Measurements from ENCODE around the gene DPM2.

The DPM2 gene

DNA sequence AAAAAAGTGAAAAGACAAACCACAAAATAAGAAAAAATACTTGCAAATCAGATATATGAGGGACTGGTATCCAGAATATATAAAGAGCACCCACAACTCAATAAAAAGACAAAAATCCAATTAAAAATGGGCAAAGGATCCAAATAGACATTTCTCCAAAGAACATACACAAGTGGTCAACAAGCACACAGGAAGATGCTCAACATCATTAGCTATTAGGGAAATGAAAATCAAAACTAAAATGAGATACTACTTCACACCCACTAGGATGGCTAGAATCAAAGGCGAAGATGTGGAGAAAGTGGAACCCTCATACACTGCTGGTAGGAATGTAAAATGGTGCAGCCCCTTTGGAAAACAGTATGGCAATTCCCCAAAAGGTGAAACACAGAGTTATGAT lies 21.1 kb upstream of the DPM2 start:
- no peak overlapping the region for H3K4me3 ChIP-seq (ENCODE audit: low read depth, low read length)

DNA sequence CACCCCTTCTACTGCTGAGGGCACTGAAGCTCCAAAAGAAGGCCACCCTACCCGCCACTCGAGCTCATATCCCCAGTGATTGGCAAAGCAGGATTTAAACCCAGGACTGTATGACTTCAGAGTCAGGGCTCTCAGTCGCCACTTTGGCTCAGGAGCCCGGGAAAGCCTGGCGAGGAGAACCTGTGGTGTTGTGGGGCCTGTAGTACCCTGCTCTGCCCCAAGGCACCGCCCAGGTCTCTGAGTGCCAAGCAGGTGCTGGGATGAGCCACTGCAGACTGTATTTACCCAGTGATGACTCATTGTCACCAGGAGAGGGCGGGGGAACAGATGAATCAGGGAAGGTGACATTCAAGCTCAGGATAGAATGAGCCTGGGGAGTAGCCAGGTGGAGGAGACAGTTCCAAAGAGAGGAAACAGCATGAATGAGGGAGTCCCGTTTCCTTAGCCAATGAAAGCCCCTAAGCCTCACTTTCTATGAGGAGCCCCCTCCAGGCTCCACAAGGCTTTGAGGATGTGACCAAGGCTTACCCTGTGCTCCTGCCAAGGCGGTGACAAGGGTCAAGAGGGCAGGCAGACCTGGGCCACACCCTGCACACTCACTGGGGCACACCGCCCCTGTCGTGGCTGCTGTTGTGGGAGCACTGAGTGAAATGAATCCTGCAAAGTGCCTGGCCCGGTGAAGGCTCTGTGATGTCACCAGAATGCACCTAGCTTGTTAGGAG lies 17.8 kb upstream of the DPM2 start:
- no peak overlapping the region for H3K4me3 ChIP-seq (ENCODE audit: low read depth, low read length)

DNA sequence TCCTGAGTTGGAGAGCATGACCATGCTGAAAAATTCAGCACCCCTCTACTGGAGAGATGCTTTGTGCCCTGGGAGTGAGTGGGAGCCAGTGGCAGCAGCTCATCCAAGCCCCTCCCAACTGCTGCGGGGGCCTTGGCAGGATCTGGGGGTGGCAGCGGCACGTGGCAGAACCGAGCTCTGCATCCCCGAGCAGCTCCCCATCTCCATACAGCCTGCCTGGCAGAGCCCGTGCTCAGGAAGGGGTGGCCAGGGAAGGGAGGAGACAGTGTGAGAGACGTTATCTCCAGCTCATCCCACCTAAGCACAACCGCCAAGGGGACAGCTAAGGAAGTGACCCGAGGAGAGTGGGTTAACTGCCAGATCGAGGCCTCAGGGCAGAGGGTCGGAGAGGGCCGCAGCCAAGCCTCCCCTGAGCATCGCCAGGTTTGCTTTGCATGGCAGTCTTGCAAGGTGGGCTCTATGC lies 17.2 kb upstream of the DPM2 start:
- no peak overlapping the region for H3K4me3 ChIP-seq (ENCODE audit: low read depth, low read length)

DNA sequence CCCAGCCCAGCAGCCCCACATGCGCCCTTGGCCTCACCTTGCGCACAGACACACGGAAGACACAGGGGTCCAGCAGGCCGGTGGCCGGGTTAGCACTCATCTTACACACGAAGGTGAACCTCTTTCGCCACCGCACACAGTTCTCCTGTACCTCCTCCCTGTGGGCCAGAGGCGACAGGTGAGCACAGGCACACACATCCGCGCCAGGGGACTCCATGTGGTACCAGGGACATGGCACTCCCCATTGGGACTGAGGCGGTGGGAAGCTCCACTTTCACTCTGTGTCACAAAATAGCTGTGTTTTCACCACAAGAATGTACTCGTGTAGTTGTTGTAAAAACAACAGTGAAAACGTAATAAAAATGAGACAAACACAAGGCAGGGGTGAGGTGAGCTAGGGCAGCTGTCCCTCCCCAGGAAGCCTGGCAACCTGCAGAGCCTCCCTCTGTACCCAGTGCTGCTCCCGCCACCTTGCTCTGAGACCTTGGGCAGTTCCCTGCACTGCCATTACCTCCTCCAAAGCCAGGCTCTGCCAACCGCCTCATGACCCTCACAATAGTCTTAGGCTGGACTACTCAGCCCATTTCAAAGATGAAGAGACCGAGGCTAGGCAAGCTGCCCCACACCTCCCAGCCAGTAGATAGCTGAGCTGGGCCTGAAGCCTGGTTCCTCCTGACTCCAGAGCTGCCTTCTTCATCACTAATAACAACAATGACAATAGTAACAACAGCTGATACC lies 16.3 kb upstream of the DPM2 start:
- no peak overlapping the region for H3K4me3 ChIP-seq (ENCODE audit: low read depth, low read length)

GRCh38 chr9:127953154-127953553 lies 15.5 kb upstream of the DPM2 start:
- H3K4me3 ChIP-seq (ENCODE audit: low read depth, low read length): no peak overlapping the region

GRCh38 chr9:127950513-127951289 lies 13.0 kb upstream of the DPM2 start:
- H3K4me3 ChIP-seq (ENCODE audit: low read depth, low read length): no peak overlapping the region

DNA sequence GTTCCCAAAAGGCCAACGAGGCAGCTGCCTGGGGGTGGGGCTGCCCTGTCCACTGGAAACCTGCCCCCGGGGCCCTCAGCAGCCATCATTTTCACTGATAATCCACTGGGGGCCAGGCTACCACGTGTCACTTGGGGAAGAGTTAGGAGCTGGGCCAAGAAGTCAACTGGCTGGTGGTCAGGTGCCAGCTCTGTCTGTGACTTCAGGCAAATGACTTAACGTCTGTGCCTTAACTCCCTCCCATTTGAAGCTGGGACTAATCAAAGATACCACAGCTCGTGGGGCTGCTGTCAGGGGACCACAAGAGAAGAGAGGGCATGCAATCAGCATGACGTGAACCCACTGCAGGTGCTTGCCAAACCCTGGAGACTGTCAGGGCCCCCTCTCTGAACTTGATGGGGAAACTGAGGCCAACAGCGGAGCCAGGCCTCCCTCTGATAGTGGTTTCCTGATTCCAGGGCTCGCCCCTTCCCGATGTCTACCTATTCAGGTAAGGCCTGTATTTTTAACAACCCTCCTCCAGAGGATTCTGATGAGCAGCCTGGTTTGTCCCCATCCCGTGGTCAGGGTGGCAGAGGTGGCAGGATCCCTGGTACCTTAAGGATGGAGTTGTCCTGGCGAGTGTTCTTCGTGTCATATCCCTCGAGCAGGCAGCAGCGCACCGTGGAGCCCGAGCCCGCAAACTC lies 12.3 kb upstream of the DPM2 start:
- H3K4me3 ChIP-seq (ENCODE audit: low read depth, low read length): no peak overlapping the region

- H3K4me3 ChIP-seq (ENCODE audit: low read depth, low read length): no peak overlapping the region
These were observed 10.4 kb upstream of the DPM2 start for GRCh38 chr9:127947841-127948710.

GRCh38 chr9:127946728-127947127 lies 9.1 kb upstream of the DPM2 start:
- H3K4me3 ChIP-seq (ENCODE audit: low read depth, low read length): no peak overlapping the region

DNA sequence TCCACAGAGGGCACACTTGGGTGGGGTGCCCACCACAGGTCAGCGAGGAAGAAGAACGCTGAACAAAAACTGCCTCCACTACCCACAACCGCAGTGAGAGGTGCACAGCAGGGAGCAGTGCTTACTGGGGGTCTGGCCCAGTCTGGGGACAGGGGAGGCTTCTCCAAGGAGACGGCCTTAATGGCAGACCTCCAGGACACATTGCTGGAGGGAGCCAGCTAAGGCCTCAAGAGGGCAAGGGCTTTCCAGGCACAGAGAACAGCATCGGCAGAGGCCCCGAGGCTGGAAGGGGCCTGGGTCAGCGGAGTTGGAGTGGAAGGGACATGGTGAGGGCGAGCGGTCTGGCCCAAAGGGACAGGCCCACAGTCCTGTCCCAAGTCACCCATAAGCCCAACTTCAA lies 8.3 kb upstream of the DPM2 start:
- H3K4me3 ChIP-seq (ENCODE audit: low read depth, low read length): no peak overlapping the region

- no peak overlapping the region for H3K4me3 ChIP-seq (ENCODE audit: low read depth, low read length)
These were observed 7.7 kb upstream of the DPM2 start for GRCh38 chr9:127945338-127945737.

DNA sequence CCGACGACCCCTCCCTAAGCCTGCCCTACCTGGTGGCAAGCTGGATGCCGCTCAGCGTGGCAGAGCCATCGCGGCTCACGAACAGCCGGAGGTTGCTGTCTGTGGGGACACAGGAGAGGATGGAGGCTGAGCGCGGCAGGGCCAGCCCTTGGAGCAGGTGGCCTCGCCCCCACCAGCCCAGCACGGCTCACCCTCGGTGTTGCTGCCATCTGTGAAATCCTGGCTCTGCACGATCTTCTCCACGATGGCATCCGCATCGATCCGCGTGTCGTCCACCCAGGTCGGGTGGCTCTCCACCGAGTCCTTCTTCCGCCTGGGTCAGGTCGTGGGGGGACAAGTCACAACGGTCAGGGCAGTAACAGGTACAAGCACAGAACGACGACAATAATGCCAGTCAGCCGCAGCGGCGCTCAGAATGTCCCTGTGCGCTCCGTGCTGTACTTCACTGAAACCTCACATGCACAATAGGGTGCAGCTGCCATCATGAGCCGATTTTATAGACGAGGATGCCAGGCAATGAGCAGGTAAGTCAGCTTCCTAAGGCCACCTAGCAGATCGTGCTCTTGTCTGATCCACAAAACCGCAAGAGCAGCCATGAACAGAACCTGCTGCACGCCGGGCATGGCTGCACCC lies 7.0 kb upstream of the DPM2 start:
- H3K4me3 ChIP-seq (ENCODE audit: low read depth, low read length): no peak overlapping the region

GRCh38 chr9:127943731-127944144 lies 6.1 kb upstream of the DPM2 start:
- H3K4me3 ChIP-seq (ENCODE audit: low read depth, low read length): no peak overlapping the region

DNA sequence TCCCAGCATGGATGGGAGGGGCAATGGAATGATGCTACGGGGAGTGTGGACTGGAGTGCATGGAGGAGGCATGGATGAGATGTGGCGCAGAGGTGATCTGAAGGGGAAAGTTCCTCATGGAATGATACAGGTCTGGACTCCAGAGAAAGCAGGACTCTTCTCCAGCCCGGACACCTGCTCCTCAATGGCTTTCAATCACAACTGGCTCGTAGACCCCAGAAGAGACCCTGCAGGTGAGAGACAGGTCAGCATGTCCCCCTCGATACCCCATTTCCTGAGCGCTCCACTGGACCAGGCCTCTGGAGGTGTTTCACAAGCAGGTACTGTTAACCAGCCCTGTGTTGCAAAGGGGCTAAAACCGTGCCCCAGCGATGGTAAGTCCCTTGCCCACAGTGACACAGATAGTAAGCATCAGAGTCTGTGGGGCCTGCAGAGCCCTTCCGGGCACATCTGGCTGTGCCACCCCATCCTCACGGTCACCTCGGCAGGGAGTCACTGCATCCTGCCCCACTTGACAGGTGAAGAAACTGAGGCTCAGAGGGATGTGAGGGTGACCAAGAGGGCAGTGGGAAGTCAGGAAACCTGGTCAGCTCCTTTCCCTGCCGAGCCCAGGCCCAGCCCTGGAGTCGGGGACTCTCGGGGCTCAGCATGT lies 5.5 kb upstream of the DPM2 start:
- no peak overlapping the region for H3K4me3 ChIP-seq (ENCODE audit: low read depth, low read length)

GRCh38 chr9:127942216-127943010 lies 4.8 kb upstream of the DPM2 start:
- no peak overlapping the region for H3K4me3 ChIP-seq (ENCODE audit: low read depth, low read length)

GRCh38 chr9:127941961-127942215 lies 4.2 kb upstream of the DPM2 start:
- no peak overlapping the region for H3K4me3 ChIP-seq (ENCODE audit: low read depth, low read length)

- H3K4me3 ChIP-seq (ENCODE audit: low read depth, low read length): no peak overlapping the region
These were observed 3.7 kb upstream of the DPM2 start for GRCh38 chr9:127941062-127941960.

DNA sequence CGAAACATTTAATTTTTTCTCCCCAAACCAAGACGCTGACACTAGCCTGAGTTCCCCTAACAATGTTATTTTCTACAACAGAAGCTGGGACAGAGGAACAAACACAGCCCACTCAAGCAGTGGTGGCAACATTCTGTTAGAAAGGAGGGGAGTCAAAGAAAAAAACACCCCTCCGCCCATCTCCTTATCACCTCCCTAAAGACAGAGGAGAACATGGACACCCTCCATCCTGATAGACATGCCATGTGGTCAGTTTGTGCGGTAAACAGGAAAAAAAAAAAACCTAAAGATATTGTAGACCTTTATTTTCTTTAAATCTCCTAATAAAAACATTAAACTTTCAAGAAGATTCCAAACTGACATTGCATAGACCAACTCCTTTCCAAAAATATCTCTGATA lies 2.9 kb upstream of the DPM2 start:
- H3K4me3 ChIP-seq (ENCODE audit: low read depth, low read length): no peak overlapping the region

All from iPS-11a (cell line).